ENCODE measurements around the gene C3orf22. TPM values are rescaled to one million over a fixed set of nuclear protein-coding genes. Genes with fewer than 3 reads are reported as not detected.

C3orf22 gene
- total RNA-seq, 1 donor from 2014 or later: 0.38 TPM

GRCh38 chr3:126582311-126582710 is 23.6 kb upstream of the C3orf22 start:
- no peak for TF ChIP-seq CTCF (IDR thresholded peaks at IDR 0.05; ENCODE audit: unreplicated experiment)
- Mint-ChIP-seq H3K27me3 (ENCODE audit: low read depth) (peaks cover 3% of the 10 kb centered on the region), H3K36me3 (peaks cover 2% of the 10 kb centered on the region), H3K4me3 (no peak overlapping the region), H3K4me1 (no peaks in the 10 kb centered on the region), H3K9me3 (peaks cover 30% of the 10 kb centered on the region), H3K27ac (no peak overlapping the region)
- DNase-seq (ENCODE audit: low spot score in 2 of 2, unreplicated experiment in 2 of 2): no peak

- Mint-ChIP-seq H3K4me3 (no peak overlapping the region), H3K27me3 (ENCODE audit: low read depth) (peaks cover 3% of the 10 kb centered on the region), H3K36me3 (peaks cover 2% of the 10 kb centered on the region)
Observed at GRCh38 chr3:126581569-126581968, 22.8 kb upstream of the C3orf22 start.

GRCh38 chr3:126580746-126581145 is 22.0 kb upstream of the C3orf22 start:
- Mint-ChIP-seq H3K36me3 (peaks cover 2% of the 10 kb centered on the region), H3K4me3 (no peak overlapping the region), H3K27me3 (ENCODE audit: low read depth) (peaks cover 3% of the 10 kb centered on the region), H3K9me3 (peaks cover 20% of the 10 kb centered on the region), H3K27ac (no peak overlapping the region), H3K4me1 (no peaks in the 10 kb centered on the region)
- no peak for TF ChIP-seq CTCF (IDR thresholded peaks at IDR 0.05; ENCODE audit: unreplicated experiment)
- DNase-seq (ENCODE audit: low spot score in 2 of 2, unreplicated experiment in 2 of 2): no peak

More at GRCh38 chr3:126581569-126581968, 22.8 kb upstream of the C3orf22 start:
- Mint-ChIP-seq H3K27ac (no peak overlapping the region), H3K4me1 (no peaks in the 10 kb centered on the region), H3K9me3 (peaks cover 22% of the 10 kb centered on the region)
- TF ChIP-seq CTCF (IDR thresholded peaks at IDR 0.05; ENCODE audit: unreplicated experiment): no peak
- DNase-seq (ENCODE audit: low spot score in 2 of 2, unreplicated experiment in 2 of 2): no peak

GRCh38 chr3:126578702-126579101 is 20.0 kb upstream of the C3orf22 start:
- Mint-ChIP-seq H3K4me1 (no peaks in the 10 kb centered on the region), H3K9me3 (peaks cover 14% of the 10 kb centered on the region), H3K4me3 (no peak overlapping the region), H3K27ac (no peak overlapping the region), H3K27me3 (ENCODE audit: low read depth) (peaks cover 3% of the 10 kb centered on the region), H3K36me3 (peaks cover 2% of the 10 kb centered on the region)
- no peak for DNase-seq (ENCODE audit: low spot score in 2 of 2, unreplicated experiment in 2 of 2)
- no peak for TF ChIP-seq CTCF (IDR thresholded peaks at IDR 0.05; ENCODE audit: unreplicated experiment)

- Mint-ChIP-seq H3K4me1 (no peaks in the 10 kb centered on the region), H3K36me3 (peaks cover 2% of the 10 kb centered on the region), H3K27me3 (ENCODE audit: low read depth) (peaks cover 2% of the 10 kb centered on the region), H3K9me3 (peaks cover 13% of the 10 kb centered on the region), H3K27ac (no peak overlapping the region), H3K4me3 (no peak overlapping the region)
- no peak for DNase-seq (ENCODE audit: low spot score in 2 of 2, unreplicated experiment in 2 of 2)
- TF ChIP-seq CTCF (IDR thresholded peaks at IDR 0.05; ENCODE audit: unreplicated experiment): no peak
Observed at GRCh38 chr3:126577261-126577660, 18.5 kb upstream of the C3orf22 start.
